H1 (cell line): ENCODE measurements around the gene LPGAT1. TPM values are rescaled to one million over a fixed set of nuclear protein-coding genes. Genes with fewer than 3 reads are reported as not detected.

Experiments
- CTCF ChIA-PET: fragments of 300-600 bp; sonication (Branson Sonifier 250); formaldehyde crosslinking; loops from one replicate; lab custom pipeline; 2021; ENCODE audit not compliant: partially characterized antibody; lab: Charles Lee
- POLR2A ChIA-PET: fragments of 300-600 bp; sonication (Branson Sonifier 250); formaldehyde crosslinking; loops from one replicate; lab custom pipeline; 2021; ENCODE audit warnings: inconsistent platforms; ENCODE audit not compliant: partially characterized antibody; lab: Charles Lee
- DNase-seq, 2 experiments: peaks; one replicate each; pipeline versions ENCODE4 v3.0.0 to v3.0.0-alpha.2; 2010 to 2022; ENCODE audit warnings: low spot score in 2 of 2, low read depth in 1 of 2, mixed read lengths in 1 of 2
- FAIRE-seq: peaks from 2 replicates; lab custom pipeline; 2011; peaks lifted over from hg19 to GRCh38; lab: Jason Lieb, UNC
- H2AFZ ChIP-seq: 2 replicates; pipeline ENCODE4 v1.8.1; 2012; ENCODE audit warnings: low read length, inconsistent platforms
- H2AK5ac ChIP-seq: 2 replicates; pipeline ENCODE4 v1.6.1; 2013; ENCODE audit warnings: low read depth, low read length
- H2BK120ac ChIP-seq: replicated peaks from 2 replicates; pipeline ENCODE3; 2013; ENCODE audit warnings: low read depth, low read length, inconsistent platforms
- H2BK12ac ChIP-seq: 2 replicates; pipeline ENCODE4 v1.6.1; 2013; ENCODE audit warnings: low read depth, low read length
- H2BK15ac ChIP-seq: 2 replicates; pipeline ENCODE4 v1.6.1; 2013; ENCODE audit warnings: low read length
- H2BK20ac ChIP-seq: 2 replicates; pipeline ENCODE4 v1.6.1; 2013; ENCODE audit warnings: low read length
- H2BK5ac ChIP-seq: 2 replicates; pipeline ENCODE4 v1.6.1; 2013; ENCODE audit warnings: low read depth, low read length
- H3K14ac ChIP-seq: 2 replicates; pipeline ENCODE4 v1.6.1; 2013; ENCODE audit warnings: inconsistent platforms; ENCODE audit not compliant: insufficient read length
- H3K18ac ChIP-seq: 2 replicates; pipeline ENCODE4 v1.6.1; 2013; ENCODE audit warnings: low read length; ENCODE audit errors: extremely low read depth
- H3K23ac ChIP-seq: 2 replicates; pipeline ENCODE4 v1.6.1; 2013; ENCODE audit warnings: inconsistent platforms; ENCODE audit not compliant: insufficient read length
- H3K23me2 ChIP-seq: 2 replicates; pipeline ENCODE4 v1.6.1; 2013; ENCODE audit warnings: low read depth, low read length
- H3K27ac ChIP-seq: 2 replicates; pipeline ENCODE4 v1.6.1; 2011; ENCODE audit warnings: low read depth, low read length, inconsistent platforms
- H3K27me3 ChIP-seq, 4 experiments: replicated peaks in 1 of 4; 1 replicate in 1 of 4; 2 replicates in 3 of 4; pipeline versions ENCODE4 v1.6.1 to v1.8.1; 2011 to 2013; ENCODE audit warnings: low read length in 3 of 4, mild to moderate bottlenecking in 3 of 4, inconsistent platforms in 2 of 4, mixed read lengths in 2 of 4, moderate library complexity in 1 of 4; ENCODE audit not compliant: control insufficient read depth in 3 of 4, insufficient read depth in 3 of 4; ENCODE audit errors: extremely low read depth in 1 of 4
- H3K36me3 ChIP-seq, 4 experiments: 2 replicates each; pipeline versions ENCODE4 v1.6.1 to v1.8.1; 2011 to 2013; ENCODE audit warnings: mild to moderate bottlenecking in 4 of 4, low read length in 3 of 4, moderate library complexity in 2 of 4, control low read depth in 1 of 4, inconsistent platforms in 1 of 4; ENCODE audit not compliant: insufficient read depth in 4 of 4, control insufficient read depth in 2 of 4
- H3K4ac ChIP-seq: replicated peaks from 2 replicates; pipeline ENCODE3; 2013; ENCODE audit warnings: low read length, low read depth, mixed read lengths, inconsistent platforms; ENCODE audit not compliant: insufficient read length
- H3K4me1 ChIP-seq, 4 experiments: replicated peaks in 1 of 4; 1 replicate in 1 of 4; 2 replicates in 3 of 4; pipeline versions ENCODE4 v1.6.1 to v1.8.1; 2011 to 2013; ENCODE audit warnings: low read length in 3 of 4, inconsistent platforms in 2 of 4, mixed read lengths in 1 of 4; ENCODE audit not compliant: insufficient read depth in 4 of 4, control insufficient read depth in 3 of 4
- H3K4me2 ChIP-seq, 2 experiments: 2 replicates each; pipeline versions ENCODE4 v1.6.1 to v1.8.1; 2011 to 2013; ENCODE audit warnings: low read depth in 2 of 2, low read length in 2 of 2, control low read depth in 1 of 2, inconsistent platforms in 1 of 2, mild to moderate bottlenecking in 1 of 2; ENCODE audit not compliant: insufficient read depth in 1 of 2
- H3K4me3 ChIP-seq, 4 experiments: fragments of 200-600, 300-600 bp in 1 of 4; sonication (generic), shearing (Covaris generic), sonication (Bioruptor Twin) in 1 of 4; 2 replicates each; pipeline versions ENCODE4 v1.5.1 to v1.8.1; 2011 to 2016; ENCODE audit warnings: low read length in 4 of 4, low read depth in 3 of 4, control low read depth in 2 of 4, inconsistent platforms in 2 of 4, mild to moderate bottlenecking in 2 of 4, mixed read lengths in 1 of 4, moderate library complexity in 1 of 4; ENCODE audit not compliant: insufficient read depth in 2 of 4; ENCODE audit errors: extremely low read depth in 1 of 4
- H3K56ac ChIP-seq: replicated peaks from 2 replicates; pipeline ENCODE3; 2013; ENCODE audit warnings: low read depth, mild to moderate bottlenecking, mixed read lengths, low read length, inconsistent platforms; ENCODE audit not compliant: insufficient read length
- H3K79me1 ChIP-seq: 2 replicates; pipeline ENCODE4 v1.6.1; 2013; ENCODE audit warnings: low read depth, low read length, control low read depth
- H3K79me2 ChIP-seq, 2 experiments: 2 replicates each; pipeline versions ENCODE4 v1.6.1 to v1.8.1; 2012 to 2013; ENCODE audit warnings: low read length in 2 of 2, mild to moderate bottlenecking in 2 of 2, inconsistent platforms in 1 of 2; ENCODE audit not compliant: insufficient read depth in 2 of 2, control insufficient read depth in 1 of 2
- H3K9ac ChIP-seq, 4 experiments: replicated peaks in 1 of 4; 1 replicate in 1 of 4; 2 replicates in 3 of 4; pipeline versions ENCODE4 v1.6.1 to v1.8.1; 2011 to 2013; ENCODE audit warnings: low read depth in 3 of 4, low read length in 3 of 4, control low read depth in 2 of 4, mild to moderate bottlenecking in 2 of 4, moderate library complexity in 2 of 4, inconsistent platforms in 1 of 4; ENCODE audit errors: extremely low read depth in 1 of 4
- H3K9me3 ChIP-seq, 2 experiments: 2 replicates each; pipeline versions ENCODE4 v1.6.1 to v1.8.1; 2012 to 2013; ENCODE audit warnings: mild to moderate bottlenecking in 2 of 2, moderate library complexity in 2 of 2, control low read depth in 1 of 2, inconsistent platforms in 1 of 2, low read depth in 1 of 2, low read length in 1 of 2, mixed read lengths in 1 of 2; ENCODE audit not compliant: insufficient read depth in 2 of 2
- H4K20me1 ChIP-seq, 2 experiments: replicated peaks in 1 of 2; 2 replicates each; pipeline versions ENCODE3 to v1.8.1; 2011 to 2013; ENCODE audit warnings: inconsistent platforms in 2 of 2, low read length in 2 of 2, mild to moderate bottlenecking in 1 of 2; ENCODE audit not compliant: insufficient read depth in 2 of 2, control insufficient read depth in 1 of 2
- H4K5ac ChIP-seq: 2 replicates; pipeline ENCODE4 v1.6.1; 2013; ENCODE audit warnings: low read length, low read depth, mixed read lengths, inconsistent platforms; ENCODE audit not compliant: insufficient read length
- H4K8ac ChIP-seq: 2 replicates; pipeline ENCODE4 v1.8.0; 2013; ENCODE audit warnings: mild to moderate bottlenecking, moderate library complexity, low read length, inconsistent platforms; ENCODE audit not compliant: insufficient read depth; ENCODE audit errors: extremely low read depth
- H4K91ac ChIP-seq: replicated peaks from 2 replicates; pipeline ENCODE3; 2013; ENCODE audit warnings: low read length, mixed read lengths, inconsistent platforms; ENCODE audit not compliant: insufficient read length
- ATF3 ChIP-seq: IDR thresholded peaks from 2 replicates; pipeline ENCODE4 v1.6.1; 2011; ENCODE audit warnings: low read depth, mild to moderate bottlenecking, low read length; ENCODE audit not compliant: insufficient read depth
- BACH1 ChIP-seq: IDR thresholded peaks from 2 replicates; pipeline ENCODE4 v1.6.1; 2012; ENCODE audit warnings: low read length, improper control_type of control experiment
- EZH2 ChIP-seq: fragments of 200-600 bp; sonication (generic); IDR thresholded peaks from 2 replicates; pipeline ENCODE4 v1.7.1; 2012; ENCODE audit warnings: low read depth, mild to moderate bottlenecking, moderate library complexity, low read length, inconsistent platforms; ENCODE audit not compliant: severe bottlenecking
- HDAC6 ChIP-seq: IDR thresholded peaks from one replicate; pipeline ENCODE4 v1.7.1; 2012; ENCODE audit warnings: low read depth, mild to moderate bottlenecking, inconsistent platforms, low read length, moderate library complexity
- KDM1A ChIP-seq: fragments of 200-600, 300-600 bp; sonication (generic); IDR thresholded peaks from 2 replicates; pipeline ENCODE4 v1.7.1; 2016; ENCODE audit warnings: mild to moderate bottlenecking, low read length, borderline replicate concordance
- POU5F1 ChIP-seq: IDR thresholded peaks from 2 replicates; pipeline ENCODE4 v1.6.1; 2011; ENCODE audit warnings: low read depth, mild to moderate bottlenecking, low read length, moderate library complexity
- RXRA ChIP-seq: IDR thresholded peaks from 2 replicates; pipeline ENCODE4 v1.6.1; 2011; ENCODE audit warnings: low read depth, mild to moderate bottlenecking, low read length, moderate library complexity; ENCODE audit not compliant: insufficient read depth
- SAP30 ChIP-seq: fragments of 300-600 bp; sonication (generic); IDR thresholded peaks from 2 replicates; pipeline ENCODE4 v1.7.1; 2012; ENCODE audit warnings: low read length, moderate library complexity, mild to moderate bottlenecking, inconsistent platforms; ENCODE audit not compliant: insufficient read depth, insufficient replicate concordance
- SP2 ChIP-seq: IDR thresholded peaks from 2 replicates; pipeline ENCODE4 v1.6.1; 2012; ENCODE audit warnings: mild to moderate bottlenecking, low read length, inconsistent platforms
- YY1 ChIP-seq: IDR thresholded peaks from 2 replicates; pipeline ENCODE4 v1.6.1; 2011; ENCODE audit warnings: low read depth, mild to moderate bottlenecking, low read length
- WGBS, 2 experiments: shearing (Covaris generic) in 1 of 2; methylation state at CpG; one replicate each; pipeline versions ENCODE4 v1.1.6 to v1.1.7; 2013 to 2015; ENCODE audit warnings: low lambda C conversion rate in 2 of 2, mixed read lengths in 2 of 2, inconsistent platforms in 1 of 2, low coverage in 1 of 2, missing lambda C conversion rate in 1 of 2; ENCODE audit not compliant: insufficient replicate concordance in 2 of 2, insufficient coverage in 1 of 2, insufficient read length in 1 of 2; ENCODE audit errors: extremely low coverage in 1 of 2, missing lambda C conversion rate in 1 of 2; 5-methylcytosine and 5-hydroxymethylcytosine counted together
- polyA plus RNA-seq, 7 experiments: library from polyadenylated mRNA; depleted of rRNA in 3 of 7; stranded (reverse) in 5 of 7; unstranded in 2 of 7; fragments of >200 nt in 5 of 7; fragments of 200-250 nt in 2 of 7; gene quantifications; 1 replicate in 5 of 7; 2 replicates in 1 of 7; 4 replicates in 1 of 7; pipeline versions ENCODE4 v1.2.1 to v1.2.3, GENCODE V29; 2011 to 2013; ENCODE audit warnings: missing spikeins in 2 of 7, mixed read lengths in 2 of 7
- total RNA-seq: library from RNA; stranded (reverse); fragmentation: NEBNext Ultra II Directional; extraction: Animal tissue kit (Norgen Biotek cat#: 25700); gene quantifications from 2 replicates; pipeline ENCODE4 v1.2.1, GENCODE V29; 2021
- TF ChIP-seq, protein P1 (sequence below): IDR thresholded peaks from 2 replicates; pipeline ENCODE4 v1.6.1; 2012; ENCODE audit warnings: low read length, inconsistent platforms

LPGAT1 gene
- total and polyA plus RNA-seq, 2 of the 8 experiments (the other 6 are each of a cell fraction or from before 2014, with no cell fraction given), result 2.3 to 13.5 TPM

DNA sequence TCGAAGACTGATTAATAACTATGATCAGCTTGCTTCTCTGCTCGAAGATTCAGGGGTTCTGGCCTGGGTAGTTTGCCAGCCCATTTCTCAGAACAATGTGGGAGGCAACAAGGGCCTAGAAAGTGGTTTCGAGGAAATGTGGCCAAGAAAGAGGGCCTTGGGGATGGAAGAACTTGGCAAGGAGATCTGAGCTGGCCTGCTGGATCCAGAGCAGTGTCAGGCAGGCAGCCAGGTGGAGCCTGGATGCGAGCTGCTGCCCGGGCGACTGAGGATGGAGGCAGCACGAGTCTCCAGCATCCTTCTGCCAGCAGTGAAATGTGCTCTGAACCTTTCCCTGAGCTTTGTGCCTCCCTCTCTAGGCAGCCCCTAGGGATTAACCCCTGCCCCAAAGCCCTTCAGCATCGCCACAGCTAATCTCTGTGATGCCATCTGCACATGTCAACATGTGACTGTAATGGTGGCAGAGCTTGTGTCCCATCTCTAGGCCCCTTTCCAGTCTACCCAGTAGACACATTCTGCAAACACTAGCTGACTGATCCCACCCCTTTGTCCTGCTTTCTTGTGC, 94.1 kb downstream of the LPGAT1 start:
- CTCF ChIA-PET, result interaction anchor here (0.6 to 2.9 kb wide), 11 partner anchors 13 to 268 kb away, joined by 3 to 15 read pairs (median 3); no protein-coding TSS in a partner anchor
- H4K20me1 ChIP-seq, result no peaks in the 10 kb centered on the region
- no peak overlapping the region for H3K14ac ChIP-seq
- H3K56ac ChIP-seq, result no peak overlapping the region
- H2BK120ac ChIP-seq, result no peak overlapping the region
- H3K4me2 ChIP-seq, result no peak overlapping the region
- no peak overlapping the region for H4K91ac ChIP-seq
- H3K79me2 ChIP-seq, result no peaks in the 10 kb centered on the region
- H2AFZ ChIP-seq, result no peak overlapping the region
- no peak overlapping the region for H3K4me3 ChIP-seq
- DNase-seq (no peak), FAIRE-seq (no peak)
- no peak overlapping the region for H3K27ac ChIP-seq
- H3K23ac ChIP-seq, result no peak overlapping the region
- H2BK12ac ChIP-seq, result no peak overlapping the region
- no peak overlapping the region for H3K18ac ChIP-seq
- no peak overlapping the region for H4K5ac ChIP-seq
- no peak overlapping the region for H3K9ac ChIP-seq
- no peaks in the 10 kb centered on the region for H3K79me1 ChIP-seq
- no peaks in the 10 kb centered on the region; a peak in 1 of 7 replicates for H3K27me3 ChIP-seq
- POLR2A ChIA-PET, result no interaction called here
- H2BK15ac ChIP-seq, result no peak overlapping the region
- WGBS, 2 experiments, result 93% methylated on average over 8 of the region's 8 CpGs; no CpG with 5 or more reads in 1 of the 2 experiments
- H3K9me3 ChIP-seq, result no peaks in the 10 kb centered on the region
- no peak overlapping the region for H4K8ac ChIP-seq
- H2BK5ac ChIP-seq, result no peak overlapping the region
- H3K23me2 ChIP-seq, result no peaks in the 10 kb centered on the region
- no peak overlapping the region for H2BK20ac ChIP-seq
- no peaks in the 10 kb centered on the region for H3K36me3 ChIP-seq
- H2AK5ac ChIP-seq, result no peak overlapping the region
- H3K4ac ChIP-seq, result no peak overlapping the region
- no peaks in the 10 kb centered on the region; a peak in 3 of 7 replicates for H3K4me1 ChIP-seq
- TF ChIP-seq SAP30, result no peak
- no peak for TF ChIP-seq HDAC6
- TF ChIP-seq, protein P1, sequence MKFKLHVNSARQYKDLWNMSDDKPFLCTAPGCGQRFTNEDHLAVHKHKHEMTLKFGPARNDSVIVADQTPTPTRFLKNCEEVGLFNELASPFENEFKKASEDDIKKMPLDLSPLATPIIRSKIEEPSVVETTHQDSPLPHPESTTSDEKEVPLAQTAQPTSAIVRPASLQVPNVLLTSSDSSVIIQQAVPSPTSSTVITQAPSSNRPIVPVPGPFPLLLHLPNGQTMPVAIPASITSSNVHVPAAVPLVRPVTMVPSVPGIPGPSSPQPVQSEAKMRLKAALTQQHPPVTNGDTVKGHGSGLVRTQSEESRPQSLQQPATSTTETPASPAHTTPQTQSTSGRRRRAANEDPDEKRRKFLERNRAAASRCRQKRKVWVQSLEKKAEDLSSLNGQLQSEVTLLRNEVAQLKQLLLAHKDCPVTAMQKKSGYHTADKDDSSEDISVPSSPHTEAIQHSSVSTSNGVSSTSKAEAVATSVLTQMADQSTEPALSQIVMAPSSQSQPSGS, result no peak
- TF ChIP-seq RXRA, result no peak
- TF ChIP-seq YY1, result no peak
- TF ChIP-seq KDM1A, result no peak
- no peak for TF ChIP-seq EZH2
- no peak for TF ChIP-seq POU5F1
- no peak for TF ChIP-seq ATF3
- TF ChIP-seq SP2, result no peak
- no peak for TF ChIP-seq BACH1
